GM18870 (cell line): Measurements from ENCODE around the gene KIAA0825.

ENCODE experiments used
- ATAC-seq: cut with Tn5 transposase; IDR thresholded peaks from one replicate; pipeline ENCODE4 v1.9.1; 2021; ENCODE audit warnings: moderate library complexity; ENCODE audit not compliant: unreplicated experiment

Gene KIAA0825

GRCh38 chr5:94316916-94317838 lies 301.2 kb downstream of the KIAA0825 start:
- no peak for ATAC-seq

GRCh38 chr5:94314460-94315131 lies 303.8 kb downstream of the KIAA0825 start:
- ATAC-seq, result no peak

GRCh38 chr5:94313696-94314095 lies 304.7 kb downstream of the KIAA0825 start:
- no peak for ATAC-seq

- ATAC-seq, result no peak
Measured at GRCh38 chr5:94313188-94313587, 305.2 kb downstream of the KIAA0825 start.

GRCh38 chr5:94312298-94312697 lies 306.1 kb downstream of the KIAA0825 start:
- ATAC-seq, result no peak

GRCh38 chr5:94310833-94311232 lies 307.6 kb downstream of the KIAA0825 start:
- ATAC-seq, result no peak

- no peak for ATAC-seq
Measured at GRCh38 chr5:94309141-94309540, 309.3 kb downstream of the KIAA0825 start.

- ATAC-seq, result no peak
Measured at GRCh38 chr5:94308442-94308841, 310.0 kb downstream of the KIAA0825 start.

- ATAC-seq, result no peak
Measured at GRCh38 chr5:94304146-94304545, 314.3 kb downstream of the KIAA0825 start.

- ATAC-seq, result no peak
Measured at GRCh38 chr5:94288937-94289336, 329.5 kb downstream of the KIAA0825 start.

GRCh38 chr5:94285984-94286383 lies 332.4 kb downstream of the KIAA0825 start:
- no peak for ATAC-seq

GRCh38 chr5:94283093-94283492 lies 335.3 kb downstream of the KIAA0825 start:
- ATAC-seq, result no peak

- no peak for ATAC-seq
Measured at GRCh38 chr5:94281236-94281801, 337.1 kb downstream of the KIAA0825 start.

- no peak for ATAC-seq
Measured at GRCh38 chr5:94276751-94277150, 341.7 kb downstream of the KIAA0825 start.

GRCh38 chr5:94276048-94276447 lies 342.4 kb downstream of the KIAA0825 start:
- ATAC-seq, result no peak

GRCh38 chr5:94274707-94275106 lies 343.7 kb downstream of the KIAA0825 start:
- ATAC-seq, result no peak

- ATAC-seq, result no peak
Measured at GRCh38 chr5:94268226-94268625, 350.2 kb downstream of the KIAA0825 start.

GRCh38 chr5:94267350-94267899 lies 351.0 kb downstream of the KIAA0825 start:
- ATAC-seq, result no peak

GRCh38 chr5:94266170-94266569 lies 352.2 kb downstream of the KIAA0825 start:
- no peak for ATAC-seq

- ATAC-seq, result peak; percentile 72
Measured at GRCh38 chr5:94263068-94263467, 355.3 kb downstream of the KIAA0825 start.

GRCh38 chr5:94260096-94260495 lies 358.3 kb downstream of the KIAA0825 start:
- no peak for ATAC-seq
